Naive thymus-derived CD8-positive, alpha-beta T cell (primary cell): ENCODE measurements around the gene SNAPC2. TPM values are rescaled to one million over a fixed set of nuclear protein-coding genes. Genes with fewer than 3 reads are reported as not detected.

Experiments used
- ATAC-seq, 2 donors: fragments of 150-1000 bp; cut with Tn5 transposase in 1 of 2; sonication (Bioruptor Pico), chemical (Tn5 transposase) in 1 of 2; 1 replicate in 1 of 2; 2 replicates in 1 of 2; pipeline ENCODE4 v1.10.0; 2021; ENCODE audit warnings: mild to moderate bottlenecking in 2 of 2, moderate library complexity in 2 of 2
- POLR2A ChIA-PET: fragments of 350-600 bp; sonication (Branson Sonifier 250); formaldehyde crosslinking; loops from one replicate; lab custom pipeline; 2021; ENCODE audit warnings: antibody characterized with exemption; lab: Charles Lee
- DNase-seq, 10 donors: peaks; one replicate each; pipeline versions ENCODE4 v3.0.0 to v3.0.0-alpha.2; 2020 to 2022
- H3K27ac Mint-ChIP-seq, 10 donors: one replicate each; pipeline ENCODE4 v1.8.0; 2020 to 2022; ENCODE audit warnings: mild to moderate bottlenecking in 10 of 10, mixed read lengths in 10 of 10, moderate library complexity in 4 of 10, inconsistent platforms in 1 of 10
- H3K27me3 Mint-ChIP-seq, 5 donors: one replicate each; pipeline ENCODE4 v1.8.0; 2021 to 2022; ENCODE audit warnings: mixed read lengths in 5 of 5
- H3K36me3 Mint-ChIP-seq, 3 donors: one replicate each; pipeline ENCODE4 v1.8.0; 2020 to 2022; ENCODE audit warnings: mixed read lengths in 3 of 3, mild to moderate bottlenecking in 2 of 3, inconsistent platforms in 1 of 3
- H3K4me1 Mint-ChIP-seq, 4 donors: one replicate each; pipeline ENCODE4 v1.8.0; 2021 to 2022; ENCODE audit warnings: mixed read lengths in 4 of 4
- H3K4me3 Mint-ChIP-seq, 10 donors: one replicate each; pipeline ENCODE4 v1.8.0; 2020 to 2022; ENCODE audit warnings: mild to moderate bottlenecking in 10 of 10, mixed read lengths in 10 of 10, moderate library complexity in 6 of 10, inconsistent platforms in 1 of 10
- H3K9me3 Mint-ChIP-seq, 9 donors: one replicate each; pipeline ENCODE4 v1.8.0; 2020 to 2022; ENCODE audit warnings: mixed read lengths in 9 of 9, mild to moderate bottlenecking in 3 of 9, inconsistent platforms in 1 of 9, moderate library complexity in 1 of 9
- polyA plus RNA-seq, 3 donors: library from polyadenylated mRNA; unstranded; fragments of 300-500 nt; fragmentation: Illumina TruSeq; gene quantifications; one replicate each; pipeline ENCODE4 v1.2.3, GENCODE V29; 2021
- total RNA-seq, 8 experiments: library from RNA in 2 of 8; stranded (reverse) in 2 of 8; gene quantifications; one replicate each; pipeline ENCODE4 v1.2.3 and lab custom pipeline; 2021 to 2026

Gene SNAPC2
- total and polyA plus RNA-seq, 5 experiments from 2014 or later, result 11.4 to 19.9 (median 14.3) TPM

- ATAC-seq (no peak), DNase-seq (no peak)
- no peak overlapping the region for H3K4me3 Mint-ChIP-seq
- H3K36me3 Mint-ChIP-seq, result no peaks in the 10 kb centered on the region
- peak overlapping the region in 1 of 10 donors; percentile 24 for H3K27ac Mint-ChIP-seq
- H3K4me1 Mint-ChIP-seq, result no peaks in the 10 kb centered on the region
- no peaks in the 10 kb centered on the region for H3K9me3 Mint-ChIP-seq
- peaks cover 0 to 29% (median 6%) of the 10 kb centered on the region in 5 donors for H3K27me3 Mint-ChIP-seq
- POLR2A ChIA-PET, result no interaction called here
These were observed 24.6 kb upstream of the SNAPC2 start for GRCh38 chr19:7895565-7895964.

GRCh38 chr19:7897292-7897691, 22.8 kb upstream of the SNAPC2 start:
- Mint-ChIP-seq H3K4me1 (peaks cover 0 to 2% (median 0%) of the 10 kb centered on the region in 4 donors), H3K4me3 (no peak overlapping the region), H3K36me3 (no peaks in the 10 kb centered on the region), H3K9me3 (no peaks in the 10 kb centered on the region), H3K27ac (no peak overlapping the region), H3K27me3 (peaks cover 0 to 22% (median 0%) of the 10 kb centered on the region in 5 donors)
- DNase-seq (no peak), ATAC-seq (no peak)
- POLR2A ChIA-PET, result no interaction called here

DNA sequence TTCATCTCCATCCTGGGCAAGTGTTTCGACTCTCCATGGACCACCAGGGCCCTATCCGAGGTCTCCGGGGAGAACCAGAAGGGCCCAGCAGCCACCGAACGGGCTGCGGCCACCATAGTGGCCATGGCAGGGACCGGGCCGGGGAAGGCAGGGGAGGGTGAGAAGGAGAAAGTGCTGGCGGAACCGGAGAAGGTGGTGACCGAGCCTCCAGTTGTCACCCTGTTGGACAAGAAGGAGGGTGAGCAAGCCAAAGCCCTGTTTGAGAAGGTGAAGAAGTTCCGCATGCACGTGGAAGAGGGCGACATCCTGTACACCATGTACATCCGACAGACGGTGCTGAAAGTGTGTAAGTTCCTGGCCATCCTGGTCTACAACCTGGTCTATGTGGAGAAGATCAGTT, 21.2 kb upstream of the SNAPC2 start:
- Mint-ChIP-seq H3K36me3 (no peaks in the 10 kb centered on the region), H3K27ac (no peak overlapping the region), H3K4me3 (no peak overlapping the region), H3K4me1 (peaks cover 3 to 15% (median 12%) of the 10 kb centered on the region in 4 donors), H3K9me3 (peaks cover 0 to 3% (median 0%) of the 10 kb centered on the region in 9 donors), H3K27me3 (peaks cover 0 to 18% (median 0%) of the 10 kb centered on the region in 5 donors)
- POLR2A ChIA-PET, result no interaction called here
- ATAC-seq (no peak), DNase-seq (no peak)

GRCh38 chr19:7899751-7900378, 20.3 kb upstream of the SNAPC2 start:
- no peak overlapping the region for H3K4me3 Mint-ChIP-seq
- POLR2A ChIA-PET, result interaction anchor here (0.5 to 1.7 kb wide), 5 partner anchors 10 to 1785 kb away, joined by 3 read pairs; partner anchors contain the start of gene SNAPC2
- DNase-seq (no peak), ATAC-seq (no peak)
- peaks cover 7 to 22% (median 19%) of the 10 kb centered on the region in 4 donors for H3K4me1 Mint-ChIP-seq
- H3K27ac Mint-ChIP-seq, result no peak overlapping the region
- H3K36me3 Mint-ChIP-seq, result peaks cover 0 to under 1% (median 0%) of the 10 kb centered on the region in 3 donors
- H3K27me3 Mint-ChIP-seq, result peaks cover 0 to 10% (median 0%) of the 10 kb centered on the region in 5 donors
- H3K9me3 Mint-ChIP-seq, result peaks cover 0 to 3% (median 0%) of the 10 kb centered on the region in 9 donors

DNA sequence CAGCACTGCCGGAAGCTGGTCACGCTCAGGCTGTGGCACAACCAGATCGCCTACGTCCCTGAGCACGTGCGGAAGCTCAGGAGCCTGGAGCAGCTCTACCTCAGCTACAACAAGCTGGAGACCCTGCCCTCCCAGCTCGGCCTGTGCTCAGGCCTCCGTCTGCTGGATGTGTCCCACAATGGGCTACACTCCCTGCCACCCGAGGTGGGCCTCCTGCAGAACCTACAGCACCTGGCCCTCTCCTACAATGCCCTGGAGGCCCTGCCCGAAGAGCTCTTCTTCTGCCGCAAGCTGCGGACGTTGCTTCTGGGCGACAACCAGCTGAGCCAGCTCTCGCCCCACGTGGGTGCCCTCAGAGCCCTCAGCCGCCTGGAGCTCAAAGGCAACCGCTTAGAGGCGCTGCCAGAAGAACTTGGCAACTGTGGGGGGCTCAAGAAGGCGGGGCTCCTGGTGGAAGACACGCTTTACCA, 19.7 kb upstream of the SNAPC2 start:
- ATAC-seq (no peak), DNase-seq (no peak)
- peak overlapping the region in 1 of 10 donors; percentile 20 for H3K4me3 Mint-ChIP-seq
- H3K4me1 Mint-ChIP-seq, result peaks cover 10 to 26% (median 24%) of the 10 kb centered on the region in 4 donors
- H3K36me3 Mint-ChIP-seq, result peaks cover 0 to 3% (median 0%) of the 10 kb centered on the region in 3 donors
- POLR2A ChIA-PET, result interaction anchor here (0.5 to 1.7 kb wide), 5 partner anchors 11 to 1785 kb away, joined by 3 read pairs; partner anchors contain the start of gene SNAPC2
- H3K9me3 Mint-ChIP-seq, result peaks cover 0 to 3% (median 0%) of the 10 kb centered on the region in 9 donors
- H3K27me3 Mint-ChIP-seq, result peaks cover 0 to 6% (median 0%) of the 10 kb centered on the region in 5 donors
- H3K27ac Mint-ChIP-seq, result peak overlapping the region in 2 of 10 donors; percentile 15 to 46

DNA sequence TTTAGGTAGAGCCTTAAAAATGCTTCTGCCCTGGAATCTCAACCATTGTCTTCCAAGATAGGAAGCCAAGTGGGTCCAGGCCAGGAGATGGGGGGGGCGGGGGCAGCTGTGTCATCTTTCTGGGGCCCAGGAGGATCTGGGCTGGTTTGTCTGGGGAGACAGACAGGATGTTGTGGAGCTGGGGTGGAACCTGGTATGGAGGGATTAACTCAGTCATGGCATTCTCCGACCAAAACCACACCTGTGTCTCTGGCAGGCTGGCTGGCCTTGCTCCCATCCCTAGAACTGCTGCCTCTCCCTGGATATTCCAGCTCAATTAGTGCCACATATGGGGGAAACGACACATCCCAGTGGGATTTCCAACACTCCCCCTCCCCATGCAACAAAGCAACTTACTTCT, 19.2 kb upstream of the SNAPC2 start:
- ATAC-seq (no peak), DNase-seq (no peak)
- no peak overlapping the region for H3K27ac Mint-ChIP-seq
- peaks cover 13 to 30% (median 29%) of the 10 kb centered on the region in 4 donors for H3K4me1 Mint-ChIP-seq
- peaks cover 0 to 6% (median 0%) of the 10 kb centered on the region in 5 donors for H3K27me3 Mint-ChIP-seq
- peaks cover 0 to 3% (median 0%) of the 10 kb centered on the region in 9 donors for H3K9me3 Mint-ChIP-seq
- POLR2A ChIA-PET, result interaction anchor here (0.6 to 1.7 kb wide), 4 partner anchors 11 to 265 kb away, joined by 3 to 4 read pairs (median 3); partner anchors contain the start of gene SNAPC2
- H3K4me3 Mint-ChIP-seq, result peak overlapping the region in 1 of 10 donors; percentile 20
- peaks cover 0 to 6% (median 3%) of the 10 kb centered on the region in 3 donors for H3K36me3 Mint-ChIP-seq

DNA sequence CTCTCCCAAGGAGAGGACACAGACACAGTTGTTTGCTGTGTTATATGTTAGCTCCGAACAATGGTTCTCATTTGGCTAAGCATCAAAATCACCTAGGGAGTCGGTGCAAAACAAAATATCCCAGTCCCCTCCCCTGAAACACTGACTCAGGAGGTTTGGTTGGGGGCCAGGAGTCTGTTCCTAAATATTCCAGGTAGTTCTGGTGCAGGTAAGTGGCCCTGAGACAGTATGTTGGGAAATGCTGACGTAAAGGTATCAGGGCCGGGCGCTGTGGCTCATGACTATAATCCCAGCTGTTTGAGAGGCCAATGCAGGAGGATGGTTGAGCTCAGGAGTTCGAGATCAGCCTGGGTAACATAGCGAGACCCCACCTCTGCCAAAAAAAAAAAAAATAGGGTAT, 18.8 kb upstream of the SNAPC2 start:
- ATAC-seq (no peak), DNase-seq (no peak)
- Mint-ChIP-seq H3K27ac (no peak overlapping the region), H3K4me3 (no peak overlapping the region), H3K36me3 (peaks cover 0 to 7% (median 6%) of the 10 kb centered on the region in 3 donors), H3K9me3 (peaks cover 0 to 3% (median 0%) of the 10 kb centered on the region in 9 donors), H3K27me3 (peaks cover 0 to 6% (median 0%) of the 10 kb centered on the region in 5 donors), H3K4me1 (peaks cover 15 to 34% (median 33%) of the 10 kb centered on the region in 4 donors)
- POLR2A ChIA-PET, result interaction anchor here (1.2 to 1.7 kb wide), 2 partner anchors 19 to 33 kb away, joined by 3 to 4 read pairs; partner anchors contain the start of gene SNAPC2

GRCh38 chr19:7902796-7903243, 17.3 kb upstream of the SNAPC2 start:
- H3K36me3 Mint-ChIP-seq, result peaks cover 0 to 11% (median 6%) of the 10 kb centered on the region in 3 donors

DNA sequence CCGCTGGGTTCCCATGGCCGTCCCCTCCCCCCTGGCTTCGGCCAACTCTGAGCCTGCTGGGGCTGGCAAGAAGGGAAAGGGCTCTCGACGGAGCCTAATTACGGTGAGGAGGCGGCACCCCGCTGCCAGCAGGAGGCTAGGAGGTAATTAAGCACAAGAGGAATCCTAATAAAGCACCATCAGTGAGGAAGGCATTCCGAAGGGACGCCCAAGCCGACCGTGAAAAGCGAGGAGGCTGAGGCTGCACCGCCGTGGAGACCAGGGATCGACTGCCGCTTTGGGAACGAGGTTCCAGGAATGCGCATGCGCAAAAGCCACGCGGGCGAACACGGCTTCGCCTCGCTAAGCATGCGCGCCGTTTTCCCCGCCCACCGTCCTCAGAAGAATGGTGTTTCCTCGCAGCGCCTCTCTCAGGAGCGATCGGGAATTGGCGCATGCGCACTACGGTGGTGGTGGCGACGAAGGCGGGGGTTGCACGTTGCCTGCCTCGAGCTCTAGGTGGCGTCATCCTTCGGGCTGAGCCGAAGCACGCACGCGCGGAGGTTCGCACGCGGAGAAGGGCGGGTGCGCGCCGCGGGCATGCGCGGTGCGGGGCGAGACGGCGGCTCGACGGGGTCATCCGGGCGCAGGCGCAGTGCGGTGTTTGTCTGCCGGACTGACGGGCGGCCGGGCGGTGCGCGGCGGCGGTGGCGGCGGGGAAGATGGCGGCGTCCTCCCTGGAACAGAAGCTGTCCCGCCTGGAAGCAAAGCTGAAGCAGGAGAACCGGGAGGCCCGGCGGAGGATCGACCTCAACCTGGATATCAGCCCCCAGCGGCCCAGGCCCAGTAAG, 16.7 kb upstream of the SNAPC2 start, which contains the start of gene MAP2K7:
Gene MAP2K7, plus strand, starts transcription at position 634 of the 830 bp plus-strand sequence. Its CDS starts 68 bp downstream, at position 702.
- DNase-seq, result peak; percentile 100
- POLR2A ChIA-PET, result interaction anchor here (0.6 to 3.0 kb wide), 20 partner anchors 9 to 1132 kb away, joined by 3 to 69 read pairs (median 3); partner anchors contain the start of genes NDUFA7, PET100, RPS28 and SNAPC2
- H3K9me3 Mint-ChIP-seq, result peaks cover 0 to 3% (median 0%) of the 10 kb centered on the region in 9 donors
- ATAC-seq, result peak; percentile 83 to 85
- peak within 1 kb of the TSS; percentile 84 to 95 (median 90) for H3K4me3 Mint-ChIP-seq
- H3K27me3 Mint-ChIP-seq, result peaks cover 0 to 6% (median 0%) of the 10 kb centered on the region in 5 donors
- H3K4me1 Mint-ChIP-seq, result peaks cover 16 to 46% (median 42%) of the 10 kb centered on the region in 4 donors
- peak within 1 kb of the TSS; percentile 91 to 99 (median 96) for H3K27ac Mint-ChIP-seq
- H3K36me3 Mint-ChIP-seq, result peaks cover 0 to 11% (median 6%) of the 10 kb centered on the region in 3 donors

More at GRCh38 chr19:7902796-7903243, 17.3 kb upstream of the SNAPC2 start:
- H3K9me3 Mint-ChIP-seq, result peaks cover 0 to 3% (median 0%) of the 10 kb centered on the region in 9 donors
- H3K4me3 Mint-ChIP-seq, result peak overlapping the region; percentile 84 to 95 (median 90)
- no peak for DNase-seq
- peak overlapping the region; percentile 90 to 99 (median 94) for H3K27ac Mint-ChIP-seq
- ATAC-seq, result no peak
- H3K4me1 Mint-ChIP-seq, result peaks cover 16 to 43% (median 41%) of the 10 kb centered on the region in 4 donors
- peaks cover 0 to 6% (median 0%) of the 10 kb centered on the region in 5 donors for H3K27me3 Mint-ChIP-seq
- POLR2A ChIA-PET, result interaction anchor here (0.6 to 3.0 kb wide), 13 partner anchors 11 to 833 kb away, joined by 3 to 69 read pairs (median 4); partner anchors contain the start of genes PET100, SNAPC2, TIMM44 and XAB2

DNA sequence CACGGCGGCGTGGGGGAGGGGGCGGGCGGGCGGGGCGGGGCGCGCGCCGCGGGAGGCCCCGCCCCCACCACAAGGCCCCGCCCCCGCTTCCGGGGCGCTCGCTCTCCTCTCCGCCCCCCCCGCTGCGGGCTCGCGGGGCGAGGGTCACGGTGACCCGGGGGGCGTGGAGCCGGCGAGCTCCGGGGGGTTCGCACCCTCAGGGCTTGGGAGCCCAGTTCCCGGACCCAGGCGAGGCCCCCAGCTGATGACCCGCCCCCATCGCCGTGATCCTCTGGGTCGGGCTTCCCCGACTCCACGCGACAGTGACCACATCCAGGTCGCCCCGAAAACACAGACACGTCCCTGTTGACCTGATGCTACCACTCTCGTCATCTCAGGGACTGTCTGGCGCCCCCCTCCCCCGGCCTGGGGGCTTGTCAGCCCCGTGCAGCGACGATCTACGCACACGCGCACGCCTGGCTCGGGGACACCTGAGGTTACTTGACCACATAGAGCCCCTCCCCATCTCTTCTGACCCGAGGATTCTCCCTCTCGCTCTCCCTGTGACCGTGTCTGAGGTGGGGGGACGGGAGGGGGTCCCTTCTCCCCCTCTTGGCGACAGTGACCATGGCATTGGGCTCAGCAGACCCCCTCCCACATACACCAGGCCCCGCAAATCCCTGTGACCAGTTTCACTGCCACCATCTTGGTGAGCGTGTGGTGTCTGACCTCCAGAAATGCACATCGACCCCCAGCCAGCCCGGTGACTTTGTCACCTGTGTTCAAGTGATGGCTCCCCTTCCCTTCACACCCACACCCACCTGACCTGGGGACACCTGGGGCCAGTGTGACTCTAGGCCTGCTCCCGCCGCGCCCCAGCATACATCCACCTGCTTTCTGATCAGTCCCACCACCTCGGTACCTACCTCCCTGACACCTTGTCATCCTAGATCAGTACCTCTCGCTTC, 15.8 kb upstream of the SNAPC2 start:
- H3K9me3 Mint-ChIP-seq, result peaks cover 0 to 3% (median 0%) of the 10 kb centered on the region in 9 donors
- peak overlapping the region; percentile 86 to 97 (median 94) for H3K27ac Mint-ChIP-seq
- H3K4me1 Mint-ChIP-seq, result peaks cover 16 to 48% (median 42%) of the 10 kb centered on the region in 4 donors
- H3K27me3 Mint-ChIP-seq, result peaks cover 0 to 6% (median 0%) of the 10 kb centered on the region in 5 donors
- ATAC-seq (peak; percentile 50 to 72), DNase-seq (peak in 8 of 10 donors; percentile 74 to 88 (median 76))
- H3K36me3 Mint-ChIP-seq, result peaks cover 0 to 11% (median 6%) of the 10 kb centered on the region in 3 donors
- peak overlapping the region; percentile 83 to 95 (median 90) for H3K4me3 Mint-ChIP-seq
- POLR2A ChIA-PET, result interaction anchor here (0.6 to 3.0 kb wide), 19 partner anchors 8 to 1133 kb away, joined by 3 to 69 read pairs (median 3); partner anchors contain the start of genes NDUFA7, PET100, RPS28 and SNAPC2
